ENCODE data around the gene OGDH. TPM values are rescaled to one million over a fixed set of nuclear protein-coding genes. Genes with fewer than 3 reads are reported as not detected.

OGDH gene
- total and polyA plus RNA-seq, 2 experiments from 2014 or later = 31.4 to 75.3 TPM

- in situ Hi-C loops (cut with MboI) = no loop called here
- H2AFZ ChIP-seq = no peak overlapping the region
- TF ChIP-seq EZH2phosphoT487 (IDR thresholded peaks at IDR 0.05; ENCODE audit: insufficient read depth, low read depth) (no peak), EZH2 (IDR thresholded peaks at IDR 0.05; ENCODE audit: insufficient read depth, poor library complexity, severe bottlenecking) (no peak)
- H3K9ac ChIP-seq = peak overlapping the region; percentile 41; the same call in 1 of the 2 replicates
- H3K9me2 ChIP-seq (ENCODE audit: insufficient read depth) = no peaks in the 10 kb centered on the region
- H3K27ac ChIP-seq = peak overlapping the region; percentile 61
- H3K36me3 ChIP-seq (ENCODE audit: low read depth) = peaks cover 31% of the 10 kb centered on the region; the same call in 1 of the 2 replicates
- DNase-seq = no peak
- WGBS, 2 experiments (ENCODE audit: low coverage in 1 of 2, low lambda C conversion rate in 2 of 2, missing lambda C conversion rate in 2 of 2) = 95 to 97% methylated on average over 14 of the region's 14 CpGs
- H3K4me3 ChIP-seq = no peak overlapping the region
- H3K9me3 ChIP-seq (ENCODE audit: low read depth) = no peaks in the 10 kb centered on the region
- H4K20me1 ChIP-seq (ENCODE audit: insufficient read depth) = no peaks in the 10 kb centered on the region
- peaks cover 10% of the 10 kb centered on the region for H3K4me1 ChIP-seq (ENCODE audit: insufficient read depth)
- H3K4me2 ChIP-seq (ENCODE audit: unreplicated experiment) = no peak overlapping the region
- peaks cover 14% of the 10 kb centered on the region for H3F3A ChIP-seq (ENCODE audit: insufficient read depth)
- no peaks in the 10 kb centered on the region for H3K27me3 ChIP-seq (replicated peaks; ENCODE audit: insufficient read depth)
- H3K79me2 ChIP-seq (ENCODE audit: insufficient read depth) = no peaks in the 10 kb centered on the region
Measured at GRCh38 chr7:44694326-44694725, 87.9 kb downstream of the OGDH start.

- H2AFZ ChIP-seq = no peak overlapping the region
- H3K79me2 ChIP-seq (ENCODE audit: insufficient read depth) = no peaks in the 10 kb centered on the region
- H3K4me1 ChIP-seq (ENCODE audit: insufficient read depth) = peaks cover 10% of the 10 kb centered on the region
- no peak for DNase-seq
- in situ Hi-C loops (cut with MboI) = no loop called here
- H3K4me3 ChIP-seq = no peak overlapping the region
- no peaks in the 10 kb centered on the region for H3K9me3 ChIP-seq (ENCODE audit: low read depth)
- peak overlapping the region; percentile 61 for H3K27ac ChIP-seq
- WGBS, 2 experiments (ENCODE audit: low coverage in 1 of 2, low lambda C conversion rate in 2 of 2, missing lambda C conversion rate in 2 of 2) = 76 to 80% methylated on average over 2 of the region's 2 CpGs
- peaks cover 14% of the 10 kb centered on the region for H3F3A ChIP-seq (ENCODE audit: insufficient read depth)
- H4K20me1 ChIP-seq (ENCODE audit: insufficient read depth) = no peaks in the 10 kb centered on the region
- TF ChIP-seq EZH2phosphoT487 (IDR thresholded peaks at IDR 0.05; ENCODE audit: insufficient read depth, low read depth) = no peak
- TF ChIP-seq EZH2 (IDR thresholded peaks at IDR 0.05; ENCODE audit: insufficient read depth, poor library complexity, severe bottlenecking) = no peak
- peaks cover 36% of the 10 kb centered on the region; the same call in 1 of the 2 replicates for H3K36me3 ChIP-seq (ENCODE audit: low read depth)
- no peak overlapping the region for H3K4me2 ChIP-seq (ENCODE audit: unreplicated experiment)
- H3K9me2 ChIP-seq (ENCODE audit: insufficient read depth) = no peaks in the 10 kb centered on the region
- peak overlapping the region; percentile 41; the same call in 1 of the 2 replicates for H3K9ac ChIP-seq
- no peaks in the 10 kb centered on the region for H3K27me3 ChIP-seq (replicated peaks; ENCODE audit: insufficient read depth)
Measured at GRCh38 chr7:44694766-44695165, 88.3 kb downstream of the OGDH start.

GRCh38 chr7:44695756-44696155 lies 89.3 kb downstream of the OGDH start:
- DNase-seq = no peak
- no peaks in the 10 kb centered on the region for H3K79me2 ChIP-seq (ENCODE audit: insufficient read depth)
- peaks cover 10% of the 10 kb centered on the region for H3K4me1 ChIP-seq (ENCODE audit: insufficient read depth)
- peaks cover 14% of the 10 kb centered on the region for H3F3A ChIP-seq (ENCODE audit: insufficient read depth)
- TF ChIP-seq EZH2phosphoT487 (IDR thresholded peaks at IDR 0.05; ENCODE audit: insufficient read depth, low read depth) (no peak), EZH2 (IDR thresholded peaks at IDR 0.05; ENCODE audit: insufficient read depth, poor library complexity, severe bottlenecking) (no peak)
- 83 to 91% methylated on average over 5 of the region's 5 CpGs for WGBS, 2 experiments (ENCODE audit: low coverage in 1 of 2, low lambda C conversion rate in 2 of 2, missing lambda C conversion rate in 2 of 2)
- no peaks in the 10 kb centered on the region for H3K9me3 ChIP-seq (ENCODE audit: low read depth)
- no peak overlapping the region for H3K9ac ChIP-seq
- no peak overlapping the region for H3K4me2 ChIP-seq (ENCODE audit: unreplicated experiment)
- H2AFZ ChIP-seq = no peak overlapping the region
- peaks cover 36% of the 10 kb centered on the region; the same call in 1 of the 2 replicates for H3K36me3 ChIP-seq (ENCODE audit: low read depth)
- H3K27ac ChIP-seq = no peak overlapping the region
- no peaks in the 10 kb centered on the region for H3K9me2 ChIP-seq (ENCODE audit: insufficient read depth)
- no peaks in the 10 kb centered on the region for H4K20me1 ChIP-seq (ENCODE audit: insufficient read depth)
- no peaks in the 10 kb centered on the region for H3K27me3 ChIP-seq (replicated peaks; ENCODE audit: insufficient read depth)
- in situ Hi-C loops (cut with MboI) = no loop called here
- H3K4me3 ChIP-seq = no peak overlapping the region

- Histone ChIP-seq H3K27me3 (replicated peaks; ENCODE audit: insufficient read depth) (no peaks in the 10 kb centered on the region), H3K4me3 (no peak overlapping the region), H3K4me2 (ENCODE audit: unreplicated experiment) (no peak overlapping the region), H3K36me3 (ENCODE audit: low read depth) (peaks cover 36% of the 10 kb centered on the region; the same call in 1 of the 2 replicates), H3K4me1 (ENCODE audit: insufficient read depth) (peaks cover 10% of the 10 kb centered on the region), H3K9me2 (ENCODE audit: insufficient read depth) (no peaks in the 10 kb centered on the region), H3K79me2 (ENCODE audit: insufficient read depth) (no peaks in the 10 kb centered on the region), H2AFZ (no peak overlapping the region), H4K20me1 (ENCODE audit: insufficient read depth) (no peaks in the 10 kb centered on the region), H3K9me3 (ENCODE audit: low read depth) (no peaks in the 10 kb centered on the region), H3F3A (ENCODE audit: insufficient read depth) (peaks cover 14% of the 10 kb centered on the region), H3K27ac (no peak overlapping the region), H3K9ac (no peak overlapping the region)
- in situ Hi-C loops (cut with MboI) = no loop called here
- 95 to 98% methylated on average over 15 of the region's 15 CpGs for WGBS, 2 experiments (ENCODE audit: low coverage in 1 of 2, low lambda C conversion rate in 2 of 2, missing lambda C conversion rate in 2 of 2)
- TF ChIP-seq EZH2 (IDR thresholded peaks at IDR 0.05; ENCODE audit: insufficient read depth, poor library complexity, severe bottlenecking) (no peak), EZH2phosphoT487 (IDR thresholded peaks at IDR 0.05; ENCODE audit: insufficient read depth, low read depth) (no peak)
- no peak for DNase-seq
Measured at GRCh38 chr7:44696728-44697127, 90.3 kb downstream of the OGDH start.
